HEK293T (cell line): ENCODE data around the gene AVPR1B.

Experiments
- ARNT ChIP-seq: fragments of 450-650 bp; IDR thresholded peaks from 2 replicates; pipeline ENCODE4 v1.6.1; 2017; ENCODE audit warnings: mild to moderate bottlenecking
- FOXA1 ChIP-seq: fragments of 450-650 bp; IDR thresholded peaks from 2 replicates; pipeline ENCODE4 v1.6.1; 2016; ENCODE audit warnings: mild to moderate bottlenecking
- FOXK2 ChIP-seq: fragments of 450-650 bp; IDR thresholded peaks from 2 replicates; pipeline ENCODE4 v1.6.1; 2016; ENCODE audit warnings: mild to moderate bottlenecking
- FOXM1 ChIP-seq: fragments of 450-650 bp; IDR thresholded peaks from 2 replicates; pipeline ENCODE4 v1.6.1; 2017; ENCODE audit warnings: mild to moderate bottlenecking, borderline replicate concordance
- L3MBTL2 ChIP-seq: fragments of 450-650 bp; conservative IDR thresholded peaks from 2 replicates; pipeline ENCODE4 v1.6.1; 2016; ENCODE audit warnings: mild to moderate bottlenecking
- LEF1 ChIP-seq: fragments of 450-650 bp; IDR thresholded peaks from 2 replicates; pipeline ENCODE4 v1.6.1; 2017; ENCODE audit warnings: mild to moderate bottlenecking, borderline replicate concordance
- NFRKB ChIP-seq: fragments of 450-650 bp; IDR thresholded peaks from 2 replicates; pipeline ENCODE4 v1.6.1; 2016; ENCODE audit warnings: mild to moderate bottlenecking, moderate library complexity
- SP1 ChIP-seq: fragments of 450-650 bp; IDR thresholded peaks from 2 replicates; pipeline ENCODE4 v1.6.1; 2017
- TARDBP ChIP-seq: fragments of 450-650 bp; IDR thresholded peaks from 2 replicates; pipeline ENCODE4 v1.6.1; 2016
- ZNF384 ChIP-seq: fragments of 450-650 bp; IDR thresholded peaks from 2 replicates; pipeline ENCODE4 v1.6.1; 2016

GRCh38 chr1:206070627-206071304 lies 46.4 kb downstream of the AVPR1B start:
- no peak for TF ChIP-seq SP1
- TF ChIP-seq TARDBP, result no peak
- TF ChIP-seq NFRKB, result no peak
- no peak for TF ChIP-seq LEF1
- no peak for TF ChIP-seq FOXM1
- no peak for TF ChIP-seq ZNF384
- TF ChIP-seq FOXA1, result no peak
- no peak for TF ChIP-seq L3MBTL2
- TF ChIP-seq ARNT, result no peak
- TF ChIP-seq FOXK2, result no peak
